ENCODE measurements around the gene PPP1R10.

DNA sequence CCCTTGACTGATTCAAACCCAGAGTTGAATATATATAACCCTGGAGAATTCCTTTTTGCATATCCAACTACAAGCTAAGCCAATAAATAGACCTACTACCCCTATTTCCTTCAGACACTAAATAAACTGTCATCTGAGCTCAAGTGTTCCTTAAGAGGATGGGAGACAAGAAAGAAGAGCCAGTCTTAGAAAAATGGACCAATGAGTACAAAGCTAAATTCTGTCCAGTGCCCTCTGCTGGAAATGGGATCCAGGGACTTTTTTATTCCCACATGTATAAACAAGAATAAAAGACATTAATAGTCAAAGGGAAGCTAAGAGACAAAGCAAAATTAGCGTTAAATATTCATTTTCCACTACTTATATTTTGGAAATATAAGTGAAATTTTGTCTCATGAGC is 4.8 kb downstream of the PPP1R10 start:
- TF ChIP-seq CTCF (IDR thresholded peaks at IDR 0.05; ENCODE audit: low read depth, low read length, poor library complexity, severe bottlenecking) (peak; percentile 44), EZH2phosphoT487 (IDR thresholded peaks at IDR 0.05; ENCODE audit: borderline replicate concordance, low read length) (no peak)

All from DOHH2 (cell line).